ENCODE measurements around the gene RASSF5.

GRCh38 chr1:206503591-206504362 is 3.6 kb upstream of the RASSF5 start:
- no peak for TF ChIP-seq CTCF (IDR thresholded peaks at IDR 0.05; ENCODE audit: poor library complexity, severe bottlenecking)
- TF ChIP-seq EZH2 (IDR thresholded peaks at IDR 0.05; ENCODE audit: borderline replicate concordance, insufficient read depth, low read length, poor library complexity, severe bottlenecking): no peak
- no peak for TF ChIP-seq RAD21 (conservative IDR thresholded peaks at IDR 0.05)
- TF ChIP-seq POLR2AphosphoS5 (IDR thresholded peaks at IDR 0.05): no peak
- TF ChIP-seq SMC3 (conservative IDR thresholded peaks at IDR 0.05; ENCODE audit: poor library complexity): no peak
- TF ChIP-seq EP300 (conservative IDR thresholded peaks at IDR 0.05; ENCODE audit: poor library complexity, severe bottlenecking): no peak
- TF ChIP-seq TAF1 (IDR thresholded peaks at IDR 0.05; ENCODE audit: low read depth): no peak
- TF ChIP-seq REST (IDR thresholded peaks at IDR 0.05; ENCODE audit: borderline replicate concordance): no peak
- no peak for TF ChIP-seq MXI1 (conservative IDR thresholded peaks at IDR 0.05; ENCODE audit: poor library complexity, severe bottlenecking)

All from neural cell (in vitro differentiated cells).